Measurements from ENCODE around the gene CEP164. TPM values are rescaled to one million over a fixed set of nuclear protein-coding genes. Genes with fewer than 3 reads are reported as not detected.

CEP164 gene
- total RNA-seq, 1 donor from 2014 or later: 36.1 TPM

GRCh38 chr11:117314840-117315239 lies 12.8 kb upstream of the CEP164 start:
- H3K36me3 Mint-ChIP-seq (ENCODE audit: low read depth, unreplicated experiment): no peaks in the 10 kb centered on the region

GRCh38 chr11:117315285-117316196 lies 12.1 kb upstream of the CEP164 start:
- Mint-ChIP-seq H3K9me3 (ENCODE audit: unreplicated experiment) (no peaks in the 10 kb centered on the region), H3K36me3 (ENCODE audit: low read depth, unreplicated experiment) (no peaks in the 10 kb centered on the region), H3K27ac (ENCODE audit: unreplicated experiment) (no peak overlapping the region), H3K4me1 (ENCODE audit: low read depth, unreplicated experiment) (peaks cover 9% of the 10 kb centered on the region), H3K27me3 (ENCODE audit: low read depth, unreplicated experiment) (no peaks in the 10 kb centered on the region), H3K4me3 (ENCODE audit: unreplicated experiment) (peak overlapping the region; percentile 88)
- Histone ChIP-seq H3K79me2 (ENCODE audit: insufficient read depth, low read length) (peaks cover 33% of the 10 kb centered on the region), H2AFZ (ENCODE audit: low read depth, low read length) (peak overlapping the region; percentile 92), H4K20me1 (ENCODE audit: insufficient read depth, low read length) (peaks cover 28% of the 10 kb centered on the region), H3K36me3 (ENCODE audit: insufficient read depth, low read length) (no peaks in the 10 kb centered on the region), H3K27me3 (ENCODE audit: insufficient read depth, low read length) (no peaks in the 10 kb centered on the region), H3K4me3 (ENCODE audit: insufficient read depth, low read depth, low read length) (peak overlapping the region; percentile 72), H3K9me3 (ENCODE audit: insufficient read depth, low read depth, low read length) (no peaks in the 10 kb centered on the region), H3K9ac (ENCODE audit: low read length) (peak overlapping the region; percentile 82), H3K4me1 (ENCODE audit: insufficient read depth, low read length) (peaks cover 15% of the 10 kb centered on the region), H3K4me2 (ENCODE audit: low read length) (peak overlapping the region; percentile 93), H3K27ac (ENCODE audit: low read depth, low read length) (peak overlapping the region; percentile 6)
- no peak for TF ChIP-seq EZH2 (IDR thresholded peaks at IDR 0.05; ENCODE audit: insufficient read depth, low read length)
- TF ChIP-seq CTCF (IDR thresholded peaks at IDR 0.05; ENCODE audit: insufficient read depth, low read depth, low read length): no peak
- DNase-seq (ENCODE audit: low read depth) (no peak), FAIRE-seq (no peak)

More at GRCh38 chr11:117314840-117315239, 12.8 kb upstream of the CEP164 start:
- peak overlapping the region; percentile 84 for H3K4me3 Mint-ChIP-seq (ENCODE audit: unreplicated experiment)
- H3K4me1 Mint-ChIP-seq (ENCODE audit: low read depth, unreplicated experiment): peaks cover 9% of the 10 kb centered on the region
- H3K9ac ChIP-seq (ENCODE audit: low read length): peak overlapping the region; percentile 82
- H3K4me2 ChIP-seq (ENCODE audit: low read length): peak overlapping the region; percentile 93
- H3K36me3 ChIP-seq (ENCODE audit: insufficient read depth, low read length): no peaks in the 10 kb centered on the region
- H3K9me3 ChIP-seq (ENCODE audit: insufficient read depth, low read depth, low read length): no peaks in the 10 kb centered on the region
- peak overlapping the region; percentile 1 for H3K27ac ChIP-seq (ENCODE audit: low read depth, low read length)
- H3K79me2 ChIP-seq (ENCODE audit: insufficient read depth, low read length): peaks cover 33% of the 10 kb centered on the region
- no peak for TF ChIP-seq EZH2 (IDR thresholded peaks at IDR 0.05; ENCODE audit: insufficient read depth, low read length)
- TF ChIP-seq CTCF (IDR thresholded peaks at IDR 0.05; ENCODE audit: insufficient read depth, low read depth, low read length): no peak
- H4K20me1 ChIP-seq (ENCODE audit: insufficient read depth, low read length): peaks cover 28% of the 10 kb centered on the region
- peak overlapping the region; percentile 72 for H3K4me3 ChIP-seq (ENCODE audit: insufficient read depth, low read depth, low read length)
- no peak for DNase-seq (ENCODE audit: low read depth)
- no peaks in the 10 kb centered on the region for H3K27me3 Mint-ChIP-seq (ENCODE audit: low read depth, unreplicated experiment)
- no peaks in the 10 kb centered on the region for H3K9me3 Mint-ChIP-seq (ENCODE audit: unreplicated experiment)
- peaks cover 15% of the 10 kb centered on the region for H3K4me1 ChIP-seq (ENCODE audit: insufficient read depth, low read length)
- FAIRE-seq: no peak
- H3K27ac Mint-ChIP-seq (ENCODE audit: unreplicated experiment): no peak overlapping the region
- no peaks in the 10 kb centered on the region for H3K27me3 ChIP-seq (ENCODE audit: insufficient read depth, low read length)
- H2AFZ ChIP-seq (ENCODE audit: low read depth, low read length): peak overlapping the region; percentile 92

Data from astrocyte (in vitro differentiated cells and primary cell).